ENCODE results near the gene FCN1. TPM values are rescaled to one million over a fixed set of nuclear protein-coding genes. Genes with fewer than 3 reads are reported as not detected.

The FCN1 gene
- total and polyA plus RNA-seq, 10 donors: 5.2 to 209 (median 44.9) TPM

DNA sequence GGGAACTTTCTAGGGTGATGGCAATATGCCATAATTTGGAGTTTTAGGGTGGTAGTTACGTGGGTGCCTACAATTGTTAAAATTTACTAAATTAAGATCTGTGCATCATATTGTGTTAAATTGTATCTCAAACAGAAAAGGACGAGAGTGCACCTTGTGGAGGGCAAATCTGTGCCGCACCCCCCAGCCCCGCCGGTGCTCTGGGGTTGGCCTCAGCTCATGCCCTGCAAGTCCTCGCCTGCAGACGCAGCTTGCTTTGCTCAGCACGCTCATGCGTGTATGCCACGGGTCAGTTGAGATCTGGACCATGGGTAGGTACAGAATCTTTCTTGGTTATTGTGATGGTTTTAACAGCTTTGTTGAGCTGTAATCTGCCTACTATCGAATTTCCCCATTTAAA, 33.7 kb upstream of the FCN1 start:
- Histone ChIP-seq H3K4me3 (no peak overlapping the region), H3K4me1 (no peaks in the 10 kb centered on the region), H3K36me3 (no peaks in the 10 kb centered on the region), H3K27ac (no peak overlapping the region), H3K27me3 (replicated peaks in 1 of 7) (peaks cover 0 to 13% (median 0%) of the 10 kb centered on the region in 7 donors), H3K9me3 (peaks cover 0 to 6% (median 0%) of the 10 kb centered on the region in 8 donors)
- 90 to 96% (median 94%) methylated on average over 11 of the region's 11 CpGs for WGBS, 5 donors
- peak; percentile 50 for DNase-seq
- no peak for TF ChIP-seq POLR2A (IDR thresholded peaks at IDR 0.05)
- no peak for TF ChIP-seq POLR2AphosphoS5 (IDR thresholded peaks at IDR 0.05)
- TF ChIP-seq, protein P1, sequence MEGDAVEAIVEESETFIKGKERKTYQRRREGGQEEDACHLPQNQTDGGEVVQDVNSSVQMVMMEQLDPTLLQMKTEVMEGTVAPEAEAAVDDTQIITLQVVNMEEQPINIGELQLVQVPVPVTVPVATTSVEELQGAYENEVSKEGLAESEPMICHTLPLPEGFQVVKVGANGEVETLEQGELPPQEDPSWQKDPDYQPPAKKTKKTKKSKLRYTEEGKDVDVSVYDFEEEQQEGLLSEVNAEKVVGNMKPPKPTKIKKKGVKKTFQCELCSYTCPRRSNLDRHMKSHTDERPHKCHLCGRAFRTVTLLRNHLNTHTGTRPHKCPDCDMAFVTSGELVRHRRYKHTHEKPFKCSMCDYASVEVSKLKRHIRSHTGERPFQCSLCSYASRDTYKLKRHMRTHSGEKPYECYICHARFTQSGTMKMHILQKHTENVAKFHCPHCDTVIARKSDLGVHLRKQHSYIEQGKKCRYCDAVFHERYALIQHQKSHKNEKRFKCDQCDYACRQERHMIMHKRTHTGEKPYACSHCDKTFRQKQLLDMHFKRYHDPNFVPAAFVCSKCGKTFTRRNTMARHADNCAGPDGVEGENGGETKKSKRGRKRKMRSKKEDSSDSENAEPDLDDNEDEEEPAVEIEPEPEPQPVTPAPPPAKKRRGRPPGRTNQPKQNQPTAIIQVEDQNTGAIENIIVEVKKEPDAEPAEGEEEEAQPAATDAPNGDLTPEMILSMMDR (IDR thresholded peaks at IDR 0.05 in 8 of 11, conservative IDR thresholded peaks at IDR 0.05 in 3 of 11): no peak
- intact Hi-C loops (cut with DNase I; ENCODE audit: low total_unique reads): no loop called here

GRCh38 chr9:134950386-134951210, 32.9 kb upstream of the FCN1 start:
- WGBS, 5 donors: 81 to 90% (median 84%) methylated on average over 21 of the region's 21 CpGs
- no peak overlapping the region for H3K27ac ChIP-seq
- H3K4me1 ChIP-seq: no peaks in the 10 kb centered on the region
- peak; percentile 44 for DNase-seq
- no peaks in the 10 kb centered on the region for H3K36me3 ChIP-seq
- H3K9me3 ChIP-seq: peaks cover 0 to 6% (median 0%) of the 10 kb centered on the region in 8 donors
- no peak overlapping the region for H3K4me3 ChIP-seq
- intact Hi-C loops (cut with DNase I; ENCODE audit: low total_unique reads): no loop called here
- TF ChIP-seq POLR2A (IDR thresholded peaks at IDR 0.05) (no peak), POLR2AphosphoS5 (IDR thresholded peaks at IDR 0.05) (no peak)
- TF ChIP-seq, protein P1 (IDR thresholded peaks at IDR 0.05 in 8 of 11, conservative IDR thresholded peaks at IDR 0.05 in 3 of 11): no peak
- peaks cover 0 to 15% (median 0%) of the 10 kb centered on the region in 7 donors for H3K27me3 ChIP-seq (replicated peaks in 1 of 7)

DNA sequence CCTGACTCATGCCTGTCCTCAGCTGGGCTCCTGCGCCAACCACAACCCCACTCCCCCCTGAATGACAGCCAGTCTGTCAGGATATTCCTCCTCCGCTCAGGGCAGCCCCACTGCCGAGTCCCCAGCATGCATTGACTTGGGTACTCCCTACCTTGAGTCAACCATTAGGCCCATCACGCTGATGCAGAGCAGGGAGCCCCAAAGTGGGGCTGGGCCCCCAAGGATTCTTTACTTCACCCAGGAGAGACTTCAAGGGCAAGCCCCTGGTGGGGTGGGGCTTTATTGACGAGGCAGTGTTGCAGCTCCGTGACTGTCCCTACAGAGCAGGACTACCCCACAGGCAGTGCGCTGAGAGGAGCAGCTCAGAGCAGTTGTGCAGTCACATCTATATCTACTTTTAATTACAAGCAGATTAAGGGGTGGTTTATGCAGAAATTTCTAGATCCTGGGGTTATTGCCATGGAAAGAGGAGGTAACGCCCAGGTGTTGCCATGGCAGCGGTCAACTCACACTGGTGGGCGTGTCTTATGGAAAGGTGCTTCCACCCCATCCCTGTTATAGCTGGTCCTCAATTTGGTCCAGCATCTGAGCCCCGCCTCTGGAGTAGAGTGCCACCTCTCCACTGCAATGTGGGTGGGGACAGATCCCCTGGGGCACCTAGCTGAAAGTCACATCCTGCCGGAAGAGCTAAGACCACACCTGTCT, 32.1 kb upstream of the FCN1 start:
- H3K9me3 ChIP-seq: peaks cover 0 to 6% (median 0%) of the 10 kb centered on the region in 8 donors
- no peak overlapping the region for H3K4me3 ChIP-seq
- H3K27me3 ChIP-seq (replicated peaks in 1 of 7): peaks cover 0 to 23% (median 0%) of the 10 kb centered on the region in 7 donors
- H3K36me3 ChIP-seq: no peaks in the 10 kb centered on the region
- H3K4me1 ChIP-seq: no peaks in the 10 kb centered on the region
- 85 to 92% (median 91%) methylated on average over 11 to 12 of the region's 12 CpGs for WGBS, 5 donors
- no peak overlapping the region for H3K27ac ChIP-seq
- peak; percentile 47 for DNase-seq
- TF ChIP-seq, protein P1 (IDR thresholded peaks at IDR 0.05 in 8 of 11, conservative IDR thresholded peaks at IDR 0.05 in 3 of 11): no peak
- TF ChIP-seq POLR2A (IDR thresholded peaks at IDR 0.05): no peak
- TF ChIP-seq POLR2AphosphoS5 (IDR thresholded peaks at IDR 0.05): no peak
- intact Hi-C loops (cut with DNase I; ENCODE audit: low total_unique reads): no loop called here

DNA sequence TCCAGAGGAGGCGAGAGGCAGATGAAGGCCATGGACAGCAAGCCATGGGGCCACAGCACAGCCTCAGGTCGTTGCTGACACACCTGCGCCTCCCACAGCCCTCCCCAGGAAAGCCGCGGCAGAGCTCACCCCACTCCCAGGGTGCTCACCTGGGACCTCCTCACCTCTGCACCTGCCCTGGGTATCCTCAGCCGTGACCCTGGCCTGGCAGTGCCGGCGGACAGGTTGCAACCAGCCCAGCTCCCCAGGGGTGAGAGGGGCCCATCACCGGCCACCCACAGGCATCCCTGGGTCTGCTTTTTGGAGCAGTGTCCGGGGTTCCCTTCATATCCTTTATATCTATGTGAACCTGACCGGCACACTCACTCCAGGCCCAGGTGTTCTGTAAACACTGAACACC, 30.4 kb upstream of the FCN1 start:
- intact Hi-C loops (cut with DNase I; ENCODE audit: low total_unique reads): no loop called here
- H3K27me3 ChIP-seq (replicated peaks in 1 of 7): peaks cover 0 to 40% (median 7%) of the 10 kb centered on the region in 7 donors
- H3K9me3 ChIP-seq: peaks cover 0 to 6% (median 0%) of the 10 kb centered on the region in 8 donors
- no peak overlapping the region for H3K4me3 ChIP-seq
- no peaks in the 10 kb centered on the region for H3K36me3 ChIP-seq
- no peak for TF ChIP-seq POLR2AphosphoS5 (IDR thresholded peaks at IDR 0.05)
- no peak for TF ChIP-seq POLR2A (IDR thresholded peaks at IDR 0.05)
- TF ChIP-seq, protein P1 (IDR thresholded peaks at IDR 0.05 in 8 of 11, conservative IDR thresholded peaks at IDR 0.05 in 3 of 11): no peak
- H3K4me1 ChIP-seq: no peaks in the 10 kb centered on the region
- H3K27ac ChIP-seq: no peak overlapping the region
- DNase-seq: no peak
- 85 to 92% (median 89%) methylated on average over 5 to 11 of the region's 11 CpGs for WGBS, 5 donors

Data from spleen (tissue), 11 donors.